Mucosa of gallbladder (tissue), 1 donor: ENCODE measurements around the gene MDFI. TPM values are rescaled to one million over a fixed set of nuclear protein-coding genes. Genes with fewer than 3 reads are reported as not detected.

Source experiments
- DNase-seq: peaks from one replicate; pipeline ENCODE4 v3.0.0-alpha.2; 2020; ENCODE audit warnings: low spot score
- total RNA-seq: library from RNA; stranded (reverse); gene quantifications from one replicate; pipeline ENCODE4 v1.2.1, GENCODE V29; 2021
- donor health status: DM: no; HTN: no; CAD: no.

MDFI gene
- total RNA-seq, 1 donor from 2014 or later: 7.3 TPM

DNA sequence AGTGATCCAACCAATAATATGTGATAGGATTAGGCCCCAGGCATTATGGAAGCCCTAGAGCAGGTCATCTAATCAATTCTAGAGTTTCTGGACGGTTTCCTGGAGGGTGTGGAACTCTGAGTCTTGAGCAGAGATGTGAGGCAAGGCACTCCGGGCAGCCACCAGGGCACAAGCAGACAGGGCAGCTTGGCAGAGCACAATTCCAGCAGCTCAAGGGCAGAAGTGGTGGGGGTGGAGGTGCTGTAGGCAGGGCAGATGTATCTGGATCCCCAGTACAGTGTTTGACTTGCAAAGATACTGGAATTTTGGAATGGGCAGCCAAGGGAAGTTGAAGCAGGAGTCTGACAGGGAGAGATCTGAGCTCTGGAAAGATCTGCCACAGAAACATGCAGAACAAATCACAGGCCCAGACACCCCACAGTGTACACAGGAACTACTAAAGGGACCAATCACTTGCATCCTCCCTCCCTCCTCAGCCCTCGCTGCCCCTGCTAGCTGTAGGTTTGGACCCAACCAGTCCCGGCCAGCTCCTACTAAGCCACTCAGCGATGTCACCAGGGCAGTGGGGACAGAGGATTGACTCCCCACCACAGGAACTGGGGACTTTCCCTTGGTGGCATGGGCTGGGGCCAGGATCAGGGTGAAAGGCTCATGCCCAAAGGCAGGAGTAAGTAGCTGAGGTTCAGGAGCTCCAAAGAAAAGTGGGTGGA, 50.1 kb downstream of the MDFI start:
- no peak for DNase-seq

DNA sequence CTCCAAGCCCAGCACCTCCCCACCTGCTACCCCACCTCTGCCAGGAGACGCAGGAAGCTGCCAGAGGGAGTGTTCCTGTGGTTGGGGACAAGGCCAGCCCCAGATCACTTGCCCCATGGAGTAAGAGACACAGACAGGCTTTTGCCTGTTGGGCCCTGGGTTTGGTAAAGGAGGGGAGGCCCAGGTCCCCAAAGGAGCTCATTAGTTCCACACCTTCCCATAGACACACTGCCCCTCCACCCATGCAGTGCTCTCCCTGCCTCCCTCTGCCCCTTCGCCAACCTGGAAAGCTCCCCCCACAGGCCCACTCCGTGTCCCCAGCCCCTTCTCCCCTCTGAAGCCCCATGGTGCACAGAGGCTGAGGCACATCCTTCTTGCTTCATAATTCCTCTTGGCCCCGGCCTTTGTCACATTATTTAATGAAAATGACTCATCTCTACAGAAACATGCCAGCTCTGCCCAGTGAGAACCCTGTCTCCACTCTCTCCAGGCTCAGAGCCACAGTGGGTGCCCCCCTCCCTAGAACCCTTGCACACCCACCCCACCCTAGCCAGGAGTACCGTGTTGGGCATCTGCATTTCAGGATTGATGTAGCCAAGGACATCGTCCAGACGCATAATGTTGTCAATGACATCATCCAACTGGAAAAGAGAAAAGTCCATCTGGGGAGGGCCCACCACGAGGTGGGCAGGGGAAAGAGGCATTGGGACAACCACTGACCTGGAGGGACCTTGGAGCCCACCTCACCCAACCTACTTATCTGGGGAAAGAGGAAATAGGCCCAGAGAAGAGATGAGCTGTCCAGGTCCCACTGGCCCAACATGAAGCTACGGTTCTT, 51.1 kb downstream of the MDFI start:
- no peak for DNase-seq

- no peak for DNase-seq
Observed at GRCh38 chr6:41690541-41691330, 52.5 kb downstream of the MDFI start.

DNA sequence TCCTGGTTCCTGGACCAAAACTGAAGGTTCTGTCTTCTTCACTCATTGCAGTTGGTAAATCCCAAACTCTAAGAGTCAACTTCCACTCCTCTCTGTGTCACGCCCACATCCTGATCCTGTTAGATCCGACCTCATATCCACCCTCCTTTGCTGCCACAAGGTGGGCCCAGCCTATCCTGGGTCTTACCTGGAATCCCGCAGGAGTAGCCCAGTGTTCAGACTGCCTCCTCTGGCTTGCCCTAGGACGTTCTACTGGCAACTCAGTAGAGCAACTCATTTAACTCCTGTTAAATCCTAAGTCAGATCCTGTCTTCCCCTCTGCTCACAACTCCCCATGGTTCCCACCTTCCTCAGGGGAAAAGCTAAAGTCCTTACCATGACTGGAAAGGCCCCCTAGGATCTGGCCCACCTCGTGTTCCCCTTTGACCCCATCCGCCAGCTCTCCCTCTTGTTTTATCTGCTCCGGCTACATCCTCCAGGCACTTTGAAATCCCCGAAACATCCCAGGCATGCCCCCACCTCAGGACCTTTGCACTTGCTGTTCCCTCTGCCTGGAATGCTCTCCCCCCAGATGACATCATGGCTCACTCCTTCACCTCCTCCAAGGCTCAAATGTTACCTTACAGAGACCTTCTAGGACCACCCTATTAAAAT, 53.3 kb downstream of the MDFI start:
- DNase-seq: no peak

DNA sequence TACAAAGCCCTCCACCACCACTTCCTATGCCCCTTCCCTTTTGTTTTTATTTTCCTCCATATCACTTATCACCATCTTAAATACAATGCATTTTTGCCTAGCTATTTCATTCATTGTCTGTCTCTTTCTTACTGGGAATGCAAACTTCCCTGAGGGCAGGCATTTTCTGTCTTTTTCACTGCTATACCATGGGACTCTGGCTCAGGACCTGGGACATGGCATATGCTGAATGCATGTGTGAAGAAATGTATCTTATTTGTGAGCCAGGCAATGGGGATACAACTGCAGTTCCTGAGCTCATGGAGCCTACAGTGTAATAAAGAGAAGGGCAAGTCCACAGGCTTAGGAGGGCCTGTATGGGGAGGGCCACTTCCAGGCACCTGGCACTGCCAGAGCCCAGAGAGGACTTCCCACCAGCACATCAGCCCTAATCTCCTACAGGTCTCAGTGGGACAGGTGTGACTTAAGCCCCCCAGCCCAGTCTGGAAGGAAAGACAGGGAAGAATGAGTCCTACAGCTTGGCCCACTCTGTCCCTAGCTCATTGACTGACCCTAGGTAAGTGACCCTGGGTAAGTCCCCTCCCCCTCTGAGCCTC, 53.9 kb downstream of the MDFI start:
- no peak for DNase-seq

DNA sequence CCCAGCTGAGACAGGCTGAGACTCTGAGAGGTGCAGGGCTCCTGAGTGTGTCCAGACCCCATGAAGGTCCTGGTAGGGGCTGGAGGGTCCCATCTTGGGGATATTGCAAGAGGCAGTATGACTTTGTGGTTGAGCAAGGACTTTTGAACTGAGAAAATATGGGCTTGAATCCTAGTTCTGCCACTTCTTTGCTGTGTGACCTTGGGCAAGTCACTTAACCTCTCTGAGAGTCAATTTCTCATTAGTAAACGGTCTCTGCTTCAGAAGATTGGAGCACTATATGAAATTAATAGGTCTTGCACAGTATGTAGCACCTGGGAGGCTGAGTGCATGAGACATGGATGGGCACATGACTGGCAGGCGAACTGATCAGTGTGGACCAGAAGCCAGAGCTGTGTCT, 54.5 kb downstream of the MDFI start:
- DNase-seq: no peak

DNA sequence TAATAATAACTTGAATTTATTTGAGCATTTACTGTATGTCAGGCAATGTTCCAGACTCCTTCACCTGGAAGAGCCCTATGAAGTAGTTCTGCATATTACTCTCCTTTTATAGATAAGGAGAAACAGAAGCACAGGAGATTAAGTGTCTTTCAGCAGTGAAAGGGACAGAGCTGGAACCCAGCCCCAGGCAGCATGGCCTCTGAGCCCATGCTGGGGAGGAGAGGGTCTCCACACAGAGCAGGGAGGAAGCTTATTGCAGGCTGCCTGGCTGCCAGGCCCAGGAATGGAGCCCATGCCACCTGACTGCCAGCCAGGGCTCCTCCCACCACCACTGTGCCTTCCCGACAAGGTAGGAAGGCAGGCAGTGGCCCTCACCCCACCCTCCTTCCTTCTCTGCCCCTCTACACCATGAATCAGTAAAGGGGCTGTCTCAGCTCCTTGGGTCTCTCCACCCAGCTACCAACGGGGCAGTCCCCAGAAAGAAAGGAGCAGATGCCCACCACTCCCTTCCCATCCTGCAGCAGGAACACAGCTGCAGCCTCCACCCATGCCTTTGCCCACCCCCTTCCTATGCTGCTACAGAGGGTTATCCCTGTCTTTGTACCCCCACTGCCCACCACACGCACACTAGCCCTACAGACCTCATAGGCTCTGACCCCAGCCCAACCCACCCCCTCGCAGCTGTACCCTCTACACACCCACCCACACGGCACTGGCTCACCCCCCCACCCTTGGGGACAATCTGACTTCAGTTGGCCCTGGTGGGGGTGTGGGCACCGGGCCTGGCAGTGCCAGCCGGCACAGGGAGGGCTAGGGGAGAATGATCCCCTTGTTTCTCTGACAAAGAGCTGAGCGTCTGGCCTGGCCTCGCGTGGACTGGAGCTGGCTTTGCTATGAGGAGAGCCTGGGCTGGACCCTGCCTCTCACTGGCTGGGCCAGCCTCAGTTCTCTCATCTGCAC, 55.3 kb downstream of the MDFI start:
- DNase-seq: no peak

- no peak for DNase-seq
Observed at GRCh38 chr6:41694815-41695526, 56.7 kb downstream of the MDFI start.

DNA sequence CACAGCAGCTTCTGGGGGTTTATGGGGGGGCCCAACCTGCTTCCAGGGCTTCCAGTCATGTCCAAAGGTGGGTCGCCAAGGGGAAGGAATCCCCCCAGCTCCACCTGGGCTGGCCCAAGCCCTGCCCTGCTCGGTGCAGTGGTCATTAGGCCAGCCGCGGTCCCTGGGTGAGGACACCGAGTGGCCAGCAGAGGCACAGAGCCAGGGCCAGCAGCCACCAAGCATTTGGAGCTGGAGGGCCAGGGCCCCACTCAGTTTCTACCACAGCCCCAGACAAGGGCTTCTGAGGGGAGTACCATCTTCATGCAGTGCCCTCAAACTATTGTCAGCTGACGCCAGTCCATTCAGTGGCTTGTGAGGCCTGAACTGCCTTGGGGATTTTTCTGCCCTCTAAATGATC, 57.6 kb downstream of the MDFI start:
- no peak for DNase-seq

DNA sequence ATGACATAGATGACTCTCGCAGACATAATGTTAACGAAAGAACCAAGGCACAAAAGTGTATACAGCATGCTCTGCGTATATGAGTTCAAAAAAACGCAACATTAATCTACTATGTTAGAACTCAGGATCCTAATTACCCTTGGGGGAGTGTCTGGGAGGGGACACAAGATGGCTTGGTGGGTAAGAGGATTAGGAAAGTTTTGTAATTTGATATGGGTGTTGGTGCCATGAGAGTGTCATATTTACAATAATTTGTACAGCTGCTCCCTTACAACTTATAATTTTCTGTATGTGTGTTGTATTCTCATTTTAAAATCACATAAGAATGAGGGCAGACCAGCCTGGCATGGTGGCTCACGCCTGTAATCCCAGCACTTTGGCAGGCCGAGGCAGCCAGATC, 58.5 kb downstream of the MDFI start:
- DNase-seq: no peak

- no peak for DNase-seq
Observed at GRCh38 chr6:41697861-41698781, 59.9 kb downstream of the MDFI start.

DNA sequence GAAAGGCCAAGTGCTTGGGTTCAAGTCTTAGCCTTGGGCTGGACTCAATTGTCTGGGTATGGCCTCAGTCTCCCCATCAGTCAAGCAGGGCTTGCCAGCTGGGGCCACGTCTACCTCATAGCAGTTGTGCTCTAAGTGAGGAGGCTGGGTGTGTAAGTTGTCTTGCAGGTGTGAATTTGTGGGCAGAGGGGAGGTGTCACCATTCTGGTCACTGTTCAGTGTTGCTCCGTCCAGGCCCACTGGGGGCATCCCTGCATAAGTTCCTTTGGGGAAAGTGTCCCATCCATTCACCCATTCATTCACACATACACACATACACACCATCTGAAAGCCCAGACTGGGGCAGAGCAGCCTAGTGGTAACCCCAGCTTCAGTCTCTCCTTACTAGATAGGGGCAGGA, 60.8 kb downstream of the MDFI start:
- no peak for DNase-seq

GRCh38 chr6:41700463-41701347, 62.4 kb downstream of the MDFI start:
- DNase-seq: no peak

GRCh38 chr6:41702089-41702745, 63.9 kb downstream of the MDFI start:
- DNase-seq: no peak

- no peak for DNase-seq
Observed at GRCh38 chr6:41702771-41703494, 64.7 kb downstream of the MDFI start.
